Limb (tissue), 2 donors: ENCODE results near the gene SYMPK.

ENCODE experiments used
- DNase-seq, 2 donors: peaks; one replicate each; pipeline ENCODE4 v3.0.0-alpha.2; 2016; ENCODE audit errors: extremely low spot score in 2 of 2

SYMPK gene

DNA sequence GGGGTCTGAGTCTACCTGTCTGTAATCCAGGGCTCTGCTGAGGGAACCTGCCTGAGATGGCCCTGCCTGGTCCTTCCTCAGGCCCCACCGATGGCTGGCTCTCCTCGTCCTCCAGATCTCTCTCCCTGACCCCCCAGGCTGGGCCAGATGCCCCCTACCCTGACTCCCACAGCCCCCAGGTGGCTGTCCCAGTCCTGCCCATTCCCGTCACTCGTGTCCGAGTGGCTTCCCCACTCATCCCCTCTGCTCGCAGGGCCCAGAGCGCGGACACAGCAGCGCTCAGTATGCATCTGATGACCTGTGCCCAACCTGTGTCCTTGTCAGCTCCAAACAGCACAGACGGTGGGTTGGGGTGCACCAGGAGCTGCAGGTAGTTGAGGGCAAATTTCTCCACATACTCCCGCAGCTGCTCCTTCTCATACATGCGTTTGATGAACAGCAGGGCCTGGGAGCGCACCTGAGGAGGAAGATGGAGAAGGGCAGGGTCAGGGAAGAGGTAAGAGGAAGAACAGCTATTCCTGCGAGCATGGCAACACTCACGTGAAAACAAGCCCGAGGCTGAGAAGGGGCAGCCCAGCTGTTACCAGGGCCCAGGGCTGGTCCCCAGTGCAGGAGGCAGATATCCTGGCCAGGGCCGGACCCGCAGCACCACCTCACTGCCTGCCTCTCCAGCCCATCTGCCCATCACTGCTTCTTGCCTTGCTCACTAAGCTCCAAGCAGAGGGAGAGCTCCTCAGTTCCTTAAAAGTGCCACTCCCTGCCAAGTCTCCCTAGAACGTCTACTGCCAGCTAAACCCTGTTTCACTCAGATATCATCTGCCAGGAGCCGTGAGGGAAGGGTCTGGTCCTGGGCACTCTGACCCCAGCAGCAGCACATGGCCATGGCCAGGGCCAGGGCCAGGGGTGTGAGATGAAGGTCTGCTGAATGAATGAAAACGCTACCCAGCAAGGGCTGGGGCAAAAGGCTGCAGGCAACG is 36.7 kb downstream of the SYMPK start:
- no peak for DNase-seq

DNA sequence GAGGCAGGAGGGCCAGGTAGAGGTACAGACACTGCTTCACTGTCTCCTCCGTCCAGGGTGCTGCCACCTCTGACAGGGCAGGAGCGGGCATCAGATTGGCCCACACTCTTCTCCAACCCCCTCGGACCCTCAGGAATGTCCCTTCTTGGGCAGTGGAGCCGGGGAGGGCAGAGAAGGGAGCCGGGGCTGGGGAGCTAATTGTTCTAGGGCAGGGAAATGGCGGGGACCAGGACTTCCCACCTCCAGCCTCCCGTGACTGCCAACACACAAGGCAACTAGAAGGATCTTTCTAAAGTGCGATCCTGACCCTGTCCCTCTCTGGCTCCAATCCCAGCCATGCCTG is 37.7 kb downstream of the SYMPK start:
- DNase-seq: no peak

DNA sequence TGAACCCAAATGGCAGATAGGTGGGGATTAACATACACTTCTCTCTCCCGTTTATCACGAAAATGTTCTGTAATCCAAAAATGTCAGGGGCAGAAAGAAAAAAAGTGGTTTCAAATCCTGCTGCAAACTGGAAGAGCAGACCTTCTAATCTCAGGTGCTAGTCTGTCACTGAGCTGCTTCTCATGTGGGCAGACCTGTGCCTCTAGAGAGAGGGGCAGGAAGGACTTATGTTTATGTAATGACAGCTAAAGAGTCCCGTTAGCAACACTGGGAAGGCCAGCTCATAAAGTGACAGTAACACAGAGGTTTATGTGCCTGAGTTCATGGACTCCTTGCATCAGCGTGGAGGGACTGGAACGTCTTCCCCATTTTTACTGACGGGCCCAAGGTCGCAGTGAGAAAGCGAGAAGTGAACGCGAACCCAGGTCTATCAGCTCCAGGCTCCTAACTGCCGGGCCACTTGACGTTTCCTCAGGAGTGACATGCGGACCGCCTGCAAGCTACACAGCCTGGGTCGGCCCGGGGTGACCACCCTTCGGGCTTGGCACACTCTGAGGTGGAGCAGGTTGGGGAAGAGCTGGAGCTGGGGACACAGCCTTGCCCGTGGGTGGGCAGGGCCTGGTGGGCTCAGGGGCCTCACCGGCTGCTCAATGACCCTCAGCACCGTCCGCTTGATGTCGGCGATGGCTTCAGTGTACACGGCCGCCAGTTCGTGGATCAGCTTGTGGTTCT is 38.2 kb downstream of the SYMPK start:
- DNase-seq: no peak

DNA sequence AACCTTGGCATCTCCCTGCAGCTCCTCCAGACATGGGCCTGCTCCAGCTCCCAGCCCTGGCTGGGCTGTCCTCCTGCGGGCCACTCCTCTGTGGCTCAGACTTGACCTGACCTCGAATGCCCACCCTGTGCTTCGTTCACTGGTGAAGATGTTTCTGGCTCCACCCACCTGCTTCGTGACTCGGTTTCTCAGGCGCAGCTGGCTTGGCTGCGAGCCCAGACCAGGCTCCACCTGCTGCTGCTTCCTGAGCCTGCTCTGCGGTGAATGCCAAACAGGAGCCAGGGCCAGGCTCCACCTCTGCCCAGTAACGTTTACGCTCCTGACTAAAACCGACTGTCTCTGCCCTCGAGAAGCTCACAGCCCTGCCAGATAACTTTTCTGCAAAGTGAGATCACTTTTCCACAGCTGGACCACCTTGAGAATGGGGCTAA is 38.9 kb downstream of the SYMPK start:
- DNase-seq: no peak

DNA sequence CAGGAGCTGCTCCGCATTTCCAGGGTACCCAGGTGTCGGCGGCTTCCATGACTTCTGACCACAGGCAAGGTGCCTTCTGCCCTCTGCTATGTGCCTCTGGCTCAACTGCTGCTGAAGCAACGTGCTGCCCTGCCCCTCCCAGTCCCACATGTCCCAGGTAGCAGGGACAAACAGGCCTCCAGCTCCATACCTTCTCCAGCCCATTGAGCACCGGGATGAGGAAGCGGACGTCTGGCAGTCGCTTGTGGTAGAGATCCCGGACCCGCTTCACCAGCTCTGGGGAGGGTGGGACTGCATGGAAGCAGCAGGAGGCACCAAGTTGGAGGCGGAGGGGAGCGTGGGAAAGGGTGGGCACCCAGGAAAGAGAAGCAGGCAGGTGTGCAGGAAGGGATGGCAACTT is 39.8 kb downstream of the SYMPK start:
- no peak for DNase-seq

DNA sequence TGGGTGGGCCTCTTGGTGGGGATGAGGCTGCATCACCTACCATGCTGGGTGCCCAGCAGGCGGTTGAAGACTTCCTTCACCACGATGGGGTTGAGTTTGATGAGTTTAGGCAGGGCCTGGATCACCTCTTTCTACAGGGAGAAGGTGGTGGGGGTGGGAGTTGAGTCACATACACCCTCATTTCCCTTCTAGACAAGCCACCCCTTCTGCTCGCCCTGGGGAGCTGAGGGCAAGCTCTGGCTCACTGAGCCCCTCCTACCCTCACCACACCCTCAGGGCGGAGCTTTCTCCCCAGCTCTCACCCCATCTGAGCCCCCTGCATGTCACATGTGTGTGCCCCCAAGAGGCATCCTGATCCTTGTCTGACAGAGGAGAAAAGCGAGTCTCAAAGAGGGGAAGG is 40.2 kb downstream of the SYMPK start:
- DNase-seq: no peak

DNA sequence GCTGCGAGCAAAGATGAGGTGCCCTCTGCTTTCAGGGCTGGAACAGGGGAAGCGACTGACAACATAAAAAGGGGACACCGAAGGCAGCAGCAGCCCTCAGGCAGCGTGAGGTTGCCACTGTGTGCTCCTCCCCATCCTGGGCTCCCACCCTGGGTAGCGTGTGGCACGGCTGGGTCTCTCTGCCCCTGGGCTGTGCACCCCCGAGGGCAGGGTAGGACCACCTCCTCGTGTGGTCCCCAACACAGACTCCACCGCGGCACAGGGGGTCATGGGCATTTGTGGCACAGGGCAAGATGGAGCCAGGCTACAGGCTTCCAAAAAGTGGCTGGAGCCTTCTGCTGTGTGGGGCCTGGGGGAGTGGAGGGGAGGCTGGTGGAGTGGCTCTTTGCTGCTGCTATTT is 41.4 kb downstream of the SYMPK start:
- no peak for DNase-seq

DNA sequence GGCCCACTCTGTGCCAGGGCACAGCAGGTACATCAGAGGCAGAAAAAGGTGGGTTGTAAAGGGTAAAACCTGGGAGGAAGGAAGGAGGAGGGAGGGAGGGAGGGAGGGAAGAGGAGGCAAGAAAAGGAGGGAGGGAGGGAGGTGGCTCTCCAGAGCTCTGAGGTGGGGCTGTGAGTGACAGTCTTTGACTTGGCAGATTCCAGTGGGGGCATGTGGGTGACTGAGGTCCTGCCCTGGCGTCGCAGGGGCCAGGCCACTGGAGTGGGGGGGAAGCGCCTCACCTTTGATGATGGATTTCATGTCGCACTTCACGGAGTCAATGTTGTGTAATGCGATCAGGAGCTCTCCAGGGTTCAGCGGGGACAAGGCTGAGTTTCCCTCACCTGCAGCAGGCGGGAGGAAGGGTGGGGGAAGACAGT is 41.8 kb downstream of the SYMPK start:
- no peak for DNase-seq

DNA sequence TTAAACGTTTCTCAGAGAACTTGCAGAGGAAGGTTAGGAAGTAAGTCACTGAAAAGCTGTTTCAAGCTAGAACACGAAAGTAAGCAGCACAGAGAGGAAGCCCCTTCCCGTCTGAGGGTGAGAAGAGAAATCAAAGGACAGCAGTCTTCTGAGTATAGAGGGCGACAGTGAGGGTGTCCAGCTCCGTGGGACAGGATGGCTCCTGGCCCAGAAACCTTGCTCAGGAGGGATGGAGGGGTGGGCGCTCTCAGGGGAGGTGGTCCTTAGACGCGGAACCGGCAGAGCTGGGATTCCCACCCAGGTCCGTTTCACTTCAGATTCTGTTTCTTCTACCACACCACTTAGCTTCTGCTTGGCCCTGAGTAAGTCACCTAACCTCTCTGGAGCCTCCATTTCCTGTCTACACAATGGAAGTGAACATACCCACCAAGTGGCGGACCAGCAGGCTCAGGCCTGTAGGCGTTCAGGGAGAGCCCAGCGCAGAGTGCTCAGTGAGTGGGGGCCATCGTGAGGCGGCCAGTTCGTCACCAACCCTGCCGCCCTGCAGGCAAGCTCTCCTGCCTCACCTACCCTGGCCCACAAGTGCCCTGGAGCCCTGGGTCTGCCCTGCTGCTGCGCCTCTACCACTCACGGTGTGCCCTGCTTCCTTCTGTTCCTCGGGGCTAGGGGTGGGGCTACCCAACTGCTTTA is 42.4 kb downstream of the SYMPK start:
- DNase-seq: no peak

DNA sequence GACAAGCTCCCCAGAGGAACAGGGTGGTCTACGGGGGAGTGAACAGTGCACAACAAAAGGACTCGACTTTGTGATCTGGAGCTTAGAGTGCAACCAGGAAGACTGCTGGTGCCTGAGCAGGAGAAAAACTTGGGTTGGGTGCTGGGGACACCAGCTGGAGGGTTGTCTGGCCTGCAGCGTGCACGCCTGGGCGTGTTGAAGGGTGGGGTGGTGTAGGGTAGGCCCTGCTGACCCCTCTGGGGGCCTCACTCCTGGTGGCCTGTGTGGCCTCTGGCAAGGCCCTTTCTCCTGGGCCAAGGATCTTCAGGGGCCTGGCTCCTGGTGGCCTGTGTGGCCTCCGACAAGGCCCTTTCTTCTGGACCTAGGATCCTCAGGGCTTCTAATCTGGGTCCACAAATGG is 43.2 kb downstream of the SYMPK start:
- DNase-seq: no peak

DNA sequence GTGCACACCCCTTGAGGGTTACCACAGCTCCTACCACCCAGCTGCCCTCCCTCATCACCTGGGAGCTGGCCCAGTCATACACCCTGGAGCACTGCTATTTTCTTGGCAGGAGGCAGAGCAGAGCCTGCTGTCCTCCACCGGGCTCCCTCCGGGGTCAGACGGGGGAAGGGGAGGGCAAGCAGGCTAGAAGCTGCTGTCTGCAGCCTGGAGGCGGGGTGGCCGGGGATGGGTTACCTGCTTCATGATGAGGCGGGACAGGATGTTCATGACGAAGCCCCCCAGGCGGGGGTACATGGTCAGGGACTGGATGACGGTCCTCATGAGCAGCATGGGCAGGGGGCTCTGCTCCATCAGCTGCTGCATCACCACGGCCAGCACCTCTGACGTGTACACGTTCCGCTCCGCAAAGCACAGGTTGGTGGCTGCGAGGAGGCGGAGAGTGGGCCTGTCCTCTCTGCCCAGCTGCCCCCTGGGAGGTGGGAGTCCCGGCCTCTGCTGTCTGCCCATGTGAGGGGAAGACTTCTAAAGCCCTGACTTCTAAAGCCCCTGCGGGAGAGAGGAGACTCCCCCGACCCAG is 45.1 kb downstream of the SYMPK start:
- no peak for DNase-seq

DNA sequence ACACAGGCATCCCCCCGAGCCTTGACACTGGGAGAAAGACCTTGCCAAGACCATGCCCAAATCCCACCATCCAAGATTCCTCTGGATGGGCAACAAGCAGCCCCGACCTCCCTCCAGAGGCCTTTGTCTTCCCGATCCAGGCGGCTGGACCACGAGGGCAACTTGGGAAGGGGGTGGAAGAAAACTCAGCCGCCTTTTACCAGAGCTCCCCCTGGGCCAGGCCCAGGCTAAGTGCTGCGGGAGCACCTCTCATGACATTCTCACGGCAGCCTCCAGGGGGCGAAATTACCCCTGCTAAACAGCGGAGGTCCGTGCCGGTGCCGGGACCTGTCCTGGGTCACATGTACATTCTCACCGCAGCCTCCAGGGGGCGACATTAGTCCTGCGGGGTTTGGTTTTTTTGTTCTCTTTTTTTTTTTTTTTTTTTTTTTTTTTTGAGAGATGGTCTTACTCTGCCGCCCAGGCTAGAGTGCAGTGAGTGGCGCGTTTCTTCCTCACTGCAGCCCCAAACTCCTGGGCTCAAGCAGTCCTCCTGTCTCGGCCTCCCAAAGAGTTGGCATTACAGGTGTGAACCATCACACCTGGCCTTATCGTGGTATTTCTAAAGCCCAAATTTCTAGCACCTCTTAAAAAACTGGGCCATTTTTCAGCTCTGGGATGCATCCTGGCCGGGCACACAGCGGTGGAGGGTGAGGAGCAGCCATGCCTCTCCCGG is 45.8 kb downstream of the SYMPK start:
- peak; percentile 88 to 93 for DNase-seq

DNA sequence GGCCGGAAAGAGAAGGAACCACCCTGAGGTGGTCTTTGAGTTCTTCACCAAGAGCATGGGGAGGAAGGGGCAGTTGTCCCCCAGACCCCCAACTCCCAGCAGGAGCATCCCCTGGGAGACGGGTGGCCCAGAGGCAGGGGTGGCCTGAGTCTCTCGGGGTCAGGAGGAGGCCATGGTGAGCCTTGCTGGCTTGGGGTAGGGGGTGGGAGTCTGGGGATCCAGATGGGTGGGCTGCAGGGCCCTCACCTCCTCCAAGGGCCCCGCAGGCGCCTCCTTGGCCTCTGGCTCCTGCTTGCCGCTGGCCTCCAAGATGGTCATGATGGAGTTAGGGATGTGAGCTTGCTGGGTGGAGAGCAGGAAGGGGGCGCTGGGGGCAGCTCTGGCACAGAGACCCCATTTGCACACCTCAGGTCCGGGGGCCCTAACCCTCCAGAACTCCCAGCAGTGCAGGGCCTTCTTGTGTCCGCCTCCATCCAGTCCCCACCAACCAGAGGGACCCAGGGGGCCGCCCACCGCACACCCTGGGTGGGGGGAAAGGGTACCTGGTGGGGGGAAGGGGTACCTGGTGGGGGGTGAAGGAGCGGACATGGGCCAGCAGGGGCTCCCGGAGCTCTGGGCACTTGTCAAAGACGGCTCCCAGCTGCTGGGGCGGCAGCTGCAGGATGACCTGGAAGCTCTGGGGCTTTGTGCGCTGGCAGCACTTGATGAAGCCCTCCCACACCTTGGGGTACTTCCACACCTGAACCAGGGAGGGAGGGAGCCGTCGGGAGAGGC is 46.5 kb downstream of the SYMPK start:
- no peak for DNase-seq

DNA sequence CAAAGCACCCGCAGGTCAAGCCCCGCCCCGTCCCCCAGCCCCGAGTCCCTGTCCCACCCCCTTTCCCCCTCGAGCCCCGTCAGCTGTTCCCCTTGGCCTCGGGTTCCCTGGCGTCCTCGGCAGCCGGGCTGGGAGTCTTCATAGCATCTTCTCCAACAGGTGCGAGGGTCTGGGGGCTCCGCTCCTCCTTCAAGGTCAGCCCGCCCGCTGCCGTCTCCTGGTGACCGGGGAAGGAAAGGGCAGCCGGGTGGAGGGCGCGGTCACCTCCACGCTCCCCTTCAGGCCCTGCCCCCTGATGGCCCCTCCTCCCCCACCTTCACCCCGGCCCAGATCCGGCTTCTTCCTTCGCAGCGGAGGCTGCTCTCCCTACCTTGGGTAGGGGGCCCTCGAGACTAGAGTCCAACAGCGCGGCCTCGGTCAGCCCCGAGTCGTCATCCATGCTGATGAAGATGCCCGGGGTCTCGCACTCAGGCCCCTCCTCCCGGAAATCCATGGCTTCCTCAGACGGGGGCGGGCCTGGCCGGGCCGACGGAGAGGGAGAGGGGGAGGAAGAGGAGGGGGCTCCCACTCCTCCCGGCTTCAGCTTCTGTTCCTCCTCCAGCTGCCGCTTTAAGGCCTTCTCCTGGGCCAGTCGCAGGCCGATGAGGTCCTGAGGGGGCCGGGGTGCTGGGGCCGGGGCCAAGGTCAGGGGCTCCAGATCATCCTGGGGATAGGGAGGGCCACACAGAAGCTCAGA is 47.3 kb downstream of the SYMPK start:
- DNase-seq: peak; percentile 55 to 84

DNA sequence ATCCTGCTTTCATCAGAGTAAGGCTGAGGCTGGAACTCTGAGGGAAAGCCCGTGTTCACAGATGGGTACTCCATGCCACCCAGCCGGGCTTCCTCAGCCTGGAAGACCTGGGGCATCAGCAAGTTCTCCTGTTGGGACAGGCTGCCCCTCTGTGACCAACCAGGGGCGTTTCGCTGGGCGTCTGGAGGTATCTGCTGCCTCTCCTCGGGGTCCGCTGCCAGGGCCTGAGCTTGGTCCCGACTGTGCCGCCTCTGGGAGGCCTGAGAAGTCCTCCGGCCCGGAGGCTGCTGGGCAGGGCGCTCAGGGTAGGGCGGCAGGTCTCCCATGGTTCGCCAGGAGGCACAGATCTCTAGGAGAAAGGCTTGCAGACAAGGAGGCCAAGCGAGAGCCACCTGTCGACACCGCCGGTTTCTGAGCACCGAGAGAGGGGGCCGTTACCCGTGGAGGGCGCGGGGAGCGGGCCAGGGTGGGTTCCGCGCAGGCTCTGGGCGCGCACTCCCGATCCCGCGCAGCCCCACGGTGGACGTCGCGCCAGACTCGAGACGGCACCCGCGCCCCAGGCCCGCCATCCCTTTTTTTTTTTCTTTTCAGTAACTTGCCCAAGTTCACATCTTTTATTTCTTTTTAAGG is 48.0 kb downstream of the SYMPK start, which contains the start of gene RSPH6A:
Gene RSPH6A (minus strand): TSS at position 458 of the 630 bp plus-strand sequence. CDS start 132 bp downstream, at position 326.
- DNase-seq: no peak

DNA sequence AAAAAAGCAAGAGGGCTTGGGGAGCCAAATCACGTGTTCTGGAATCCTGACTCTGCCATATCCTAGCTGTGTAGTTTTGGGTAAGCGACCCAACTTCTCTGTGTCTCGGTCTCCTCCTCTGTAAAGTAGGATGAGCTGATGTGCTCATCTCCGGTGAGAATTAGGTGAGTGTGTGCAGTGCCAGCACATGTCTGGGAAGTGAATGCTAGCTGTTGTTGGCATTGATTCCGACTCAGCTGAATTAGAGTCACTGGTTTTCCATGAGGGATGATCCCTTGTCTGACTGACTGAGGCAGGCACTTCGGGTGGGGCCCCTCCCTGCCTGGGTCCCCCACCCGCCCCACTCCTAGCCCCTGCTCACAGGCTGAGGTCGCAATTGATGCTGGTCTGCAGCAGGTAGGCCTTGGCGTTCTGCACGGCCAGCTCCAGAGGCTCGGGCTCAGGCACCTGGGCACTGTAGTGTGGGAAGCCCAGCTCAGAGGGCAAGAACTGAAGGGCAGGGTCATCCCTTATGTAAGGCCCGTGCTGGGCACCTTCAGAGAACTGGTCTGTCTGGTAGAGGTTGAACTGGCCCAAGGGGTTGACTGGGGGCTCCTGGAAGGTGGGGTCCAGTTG is 48.7 kb downstream of the SYMPK start:
- DNase-seq: no peak

DNA sequence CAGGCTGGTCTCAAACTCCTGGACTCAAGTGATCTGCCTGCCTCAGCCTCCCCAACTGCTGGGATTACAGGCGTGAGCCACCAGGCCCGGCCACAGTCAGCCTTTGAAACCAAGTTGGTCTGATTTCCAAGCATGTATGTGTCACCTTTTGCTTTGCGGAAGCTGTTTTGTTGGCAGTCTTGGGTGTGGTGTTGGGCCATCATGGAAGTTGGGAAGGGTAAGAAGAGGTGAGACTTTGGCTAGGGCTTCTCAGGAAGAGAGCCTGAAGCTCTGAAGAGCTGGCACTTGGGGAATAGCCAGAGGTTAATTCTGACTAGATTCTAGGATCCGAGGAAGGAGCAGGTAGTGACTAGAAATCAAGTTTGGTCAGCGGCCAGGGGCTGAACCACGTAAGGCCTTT is 50.6 kb downstream of the SYMPK start:
- no peak for DNase-seq

DNA sequence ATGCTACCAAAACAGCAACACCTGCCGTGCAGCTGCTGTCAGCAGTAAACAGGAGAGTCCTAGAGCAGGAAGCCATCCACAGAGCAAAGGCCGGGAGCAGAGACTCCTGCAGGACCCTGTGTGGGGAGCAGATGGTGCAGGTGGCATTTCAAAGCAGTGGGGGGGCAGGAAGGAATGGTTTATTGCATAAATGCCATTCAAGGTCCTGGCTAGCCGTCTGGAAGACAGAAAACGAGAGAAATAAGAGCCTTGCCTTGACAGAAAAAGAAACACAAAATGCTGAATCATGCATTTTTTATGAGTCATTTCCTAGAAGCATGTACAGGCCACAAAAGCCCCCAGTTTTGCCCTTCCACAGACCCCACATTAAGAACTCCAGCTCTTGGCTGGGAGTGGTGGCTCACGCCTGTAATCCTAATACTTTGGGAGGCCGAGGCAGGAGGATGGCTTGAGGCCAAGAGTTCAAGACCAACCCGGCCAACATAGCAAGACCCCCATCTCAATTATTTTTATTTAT is 53.2 kb downstream of the SYMPK start:
- no peak for DNase-seq
